HG03354 (cell line): ENCODE data around the gene ESR1.
"Not testable (repeated sequence)": the region's sequence is repeated elsewhere in the genome, so short reads cannot be mapped to it uniquely, and the experiment has no call there.

Experiments
- ATAC-seq: cut with Tn5 transposase; IDR thresholded peaks from one replicate; pipeline ENCODE4 v1.9.1; 2021; ENCODE audit warnings: mild to moderate bottlenecking; ENCODE audit not compliant: unreplicated experiment, poor library complexity, severe bottlenecking

The ESR1 gene

GRCh38 chr6:152117156-152118133 lies 310.0 kb downstream of the ESR1 start:
- ATAC-seq, result peak; percentile 78

- no peak for ATAC-seq
Observed at GRCh38 chr6:152118224-152118623, 310.7 kb downstream of the ESR1 start.

- ATAC-seq, result no peak
Observed at GRCh38 chr6:152118678-152119077, 311.2 kb downstream of the ESR1 start.

- ATAC-seq, result no peak
Observed at GRCh38 chr6:152119831-152120230, 312.3 kb downstream of the ESR1 start.

GRCh38 chr6:152121910-152122309 lies 314.4 kb downstream of the ESR1 start:
- no peak for ATAC-seq

GRCh38 chr6:152122434-152122833 lies 315.0 kb downstream of the ESR1 start:
- ATAC-seq, result no peak

GRCh38 chr6:152123076-152123475 lies 315.6 kb downstream of the ESR1 start:
- no peak for ATAC-seq

GRCh38 chr6:152124429-152125074 lies 317.1 kb downstream of the ESR1 start:
- ATAC-seq, result peak; percentile 81

GRCh38 chr6:152127432-152128165 lies 320.1 kb downstream of the ESR1 start:
- no peak for ATAC-seq

- no peak for ATAC-seq
Observed at GRCh38 chr6:152129691-152130151, 322.2 kb downstream of the ESR1 start.

- no peak for ATAC-seq
Observed at GRCh38 chr6:152130441-152130840, 323.0 kb downstream of the ESR1 start.

- no peak for ATAC-seq
Observed at GRCh38 chr6:152135755-152136448, 328.4 kb downstream of the ESR1 start.

GRCh38 chr6:152136449-152136825 lies 329.0 kb downstream of the ESR1 start:
- ATAC-seq, result no peak

- ATAC-seq, result not testable (repeated sequence)
Observed at GRCh38 chr6:152138344-152138743, 330.9 kb downstream of the ESR1 start.

- ATAC-seq, result no peak
Observed at GRCh38 chr6:152142105-152142504, 334.6 kb downstream of the ESR1 start.

GRCh38 chr6:152143359-152143758 lies 335.9 kb downstream of the ESR1 start:
- no peak for ATAC-seq

GRCh38 chr6:152146385-152146784 lies 338.9 kb downstream of the ESR1 start:
- ATAC-seq, result no peak

- ATAC-seq, result no peak
Observed at GRCh38 chr6:152147269-152147668, 339.8 kb downstream of the ESR1 start.

GRCh38 chr6:152148412-152148811 lies 340.9 kb downstream of the ESR1 start:
- ATAC-seq, result no peak

- no peak for ATAC-seq
Observed at GRCh38 chr6:152150196-152150595, 342.7 kb downstream of the ESR1 start.
